Fibroblast of skin of abdomen (primary cell): ENCODE results near the gene PSD2.

Experiments used
- DNase-seq: peaks from one replicate; pipeline ENCODE4 v3.0.0-alpha.2; 2013

PSD2 gene

GRCh38 chr5:139856714-139857113 lies 61.1 kb downstream of the PSD2 start:
- DNase-seq: no peak

- no peak for DNase-seq
Observed at GRCh38 chr5:139859013-139859412, 63.4 kb downstream of the PSD2 start.

GRCh38 chr5:139861021-139861888 lies 65.6 kb downstream of the PSD2 start:
- DNase-seq: no peak

- no peak for DNase-seq
Observed at GRCh38 chr5:139861889-139862207, 66.2 kb downstream of the PSD2 start.

DNA sequence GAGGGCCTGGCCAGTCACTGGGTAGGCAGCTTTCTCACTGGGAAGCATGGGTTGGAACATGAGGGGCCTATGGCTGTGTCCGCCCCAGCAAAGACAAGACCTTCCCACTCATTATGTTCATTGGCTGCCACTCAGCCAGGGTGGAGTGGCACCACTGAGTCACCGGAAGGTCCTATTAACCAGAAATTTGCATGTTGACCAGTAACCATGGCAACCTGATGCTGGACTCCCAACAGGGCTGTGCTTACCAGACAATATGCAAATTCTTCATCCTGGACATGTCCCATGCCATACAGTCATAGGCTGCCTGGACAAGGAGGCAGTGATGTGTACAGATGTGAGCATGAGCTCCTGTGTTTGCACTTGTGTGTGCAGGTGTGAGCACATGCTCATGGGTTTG lies 66.7 kb downstream of the PSD2 start:
- DNase-seq: no peak

DNA sequence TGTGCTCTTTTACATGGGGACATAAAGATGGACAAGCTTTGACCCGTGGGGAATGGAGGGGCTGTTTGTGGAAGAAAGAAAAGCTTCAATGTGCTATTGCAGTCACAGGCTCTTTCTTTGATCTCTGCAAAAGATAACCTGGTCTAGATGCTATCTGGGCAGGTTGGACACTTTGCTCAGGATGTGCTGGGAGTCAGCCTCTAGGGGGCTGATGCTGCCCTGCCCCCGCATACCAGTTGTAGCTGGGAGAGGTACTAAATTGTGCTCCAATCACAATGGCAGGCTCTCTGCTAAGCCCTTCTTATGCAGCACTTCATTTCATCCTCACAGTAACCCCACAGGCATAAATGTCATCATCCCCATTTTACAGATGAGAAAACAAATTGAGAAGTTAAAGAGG lies 67.2 kb downstream of the PSD2 start:
- DNase-seq: no peak

DNA sequence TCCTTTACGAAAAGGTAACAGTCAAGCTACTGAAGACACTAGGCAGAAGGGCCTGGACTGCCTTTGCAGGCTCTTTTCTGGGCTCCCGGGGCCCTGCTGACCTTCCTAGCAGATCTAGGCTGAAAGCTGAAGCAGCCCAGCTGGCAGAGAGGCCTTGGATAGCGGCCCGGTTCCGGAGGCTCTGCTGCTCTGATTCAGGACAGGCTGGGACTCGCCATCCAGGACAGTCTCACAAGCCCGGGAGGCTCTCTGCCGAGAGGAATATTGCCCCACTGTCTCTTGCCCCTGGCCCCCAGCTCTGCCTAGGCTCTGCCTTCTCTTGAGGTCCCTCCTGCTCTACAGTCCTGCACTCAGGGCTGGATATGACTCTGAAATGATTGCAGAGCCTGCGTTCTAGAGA lies 67.8 kb downstream of the PSD2 start:
- DNase-seq: no peak

DNA sequence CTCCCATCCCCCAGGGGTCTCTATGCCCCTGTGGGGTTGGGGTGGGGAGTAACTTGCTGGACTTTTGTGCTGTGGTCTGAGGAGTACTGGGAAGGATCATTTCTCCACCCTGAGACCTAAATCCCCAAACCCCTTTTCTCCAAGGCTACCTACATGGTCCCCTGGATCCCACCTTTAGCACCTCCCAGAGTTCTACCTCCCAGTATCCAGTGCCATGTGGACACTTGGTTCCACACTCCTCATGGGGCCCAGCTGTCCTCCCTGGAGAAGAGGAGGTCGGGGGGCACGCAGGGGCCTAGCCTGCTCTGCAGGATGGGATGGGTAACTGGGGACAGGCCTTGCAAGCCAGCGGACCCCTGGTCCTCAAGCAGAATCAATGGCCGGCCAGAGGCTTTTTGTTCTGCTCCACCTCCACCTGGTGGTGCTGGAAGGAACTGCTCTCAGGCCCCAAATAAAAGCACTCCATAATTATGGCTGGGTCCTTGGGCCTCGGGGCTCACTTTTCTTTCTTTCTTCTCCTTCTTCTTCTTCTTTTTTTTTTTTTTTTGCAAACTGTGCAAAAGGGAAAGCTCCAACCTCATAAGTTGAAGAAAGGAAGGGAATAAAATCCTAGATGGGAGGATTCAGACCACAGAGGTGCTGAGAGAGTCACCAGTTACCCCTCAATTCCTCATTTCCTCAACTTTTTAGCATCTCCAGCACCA lies 68.4 kb downstream of the PSD2 start:
- peak; percentile 51 for DNase-seq

DNA sequence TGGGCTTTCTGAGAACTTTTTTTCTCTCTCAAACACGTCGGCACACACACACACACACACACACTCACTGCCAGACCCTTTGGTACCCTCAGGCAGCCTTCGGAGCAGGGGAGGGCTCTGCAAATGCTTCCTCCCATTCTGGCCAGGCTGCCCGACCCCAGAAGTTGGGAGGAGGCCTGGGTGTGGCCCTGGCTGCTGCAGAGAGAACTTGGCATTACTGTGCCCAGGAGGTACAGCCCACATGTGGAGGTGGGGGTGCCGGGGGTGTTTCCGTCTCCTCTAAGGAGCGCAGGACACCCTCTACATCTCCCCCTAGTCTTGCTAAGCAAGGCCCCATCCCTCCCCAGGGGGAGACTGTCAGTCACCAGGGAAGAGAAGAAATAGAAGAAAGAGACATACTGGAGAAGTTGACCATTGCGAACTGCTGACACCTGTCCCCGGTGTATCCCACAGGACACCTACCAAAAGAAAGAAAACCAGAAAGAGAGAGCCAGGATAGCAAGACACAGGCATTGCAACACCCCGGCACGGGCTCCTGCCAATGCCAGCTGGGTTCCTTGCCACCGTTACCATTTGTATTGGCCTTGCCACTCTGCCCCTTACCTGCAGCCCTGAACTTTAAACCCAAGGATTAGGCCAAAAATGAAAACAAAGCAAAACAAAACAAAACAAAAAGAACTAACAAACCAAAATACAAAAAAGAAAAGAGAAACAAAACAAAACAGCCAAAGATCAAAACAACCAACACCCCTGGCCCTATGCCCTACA lies 69.3 kb downstream of the PSD2 start:
- DNase-seq: no peak

DNA sequence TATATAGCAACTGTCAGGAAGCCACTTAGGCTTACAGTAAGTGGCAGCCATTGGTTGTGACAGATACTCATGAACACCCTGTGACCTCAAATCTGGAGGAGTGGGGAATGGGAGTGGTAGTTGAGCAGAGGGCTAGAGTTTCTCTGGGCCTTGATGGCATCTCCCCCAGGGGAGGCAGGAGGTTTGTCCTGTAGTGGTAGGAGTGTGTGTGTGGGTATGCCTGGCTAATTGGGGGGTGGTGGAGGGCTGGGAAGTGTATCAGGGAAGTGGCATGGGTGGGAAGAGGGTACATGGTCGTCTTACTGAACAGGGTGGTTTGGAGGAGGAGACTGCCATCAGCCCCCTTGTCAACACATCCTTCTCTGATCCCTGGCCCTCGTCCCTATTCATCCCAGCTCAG lies 71.5 kb downstream of the PSD2 start:
- no peak for DNase-seq

DNA sequence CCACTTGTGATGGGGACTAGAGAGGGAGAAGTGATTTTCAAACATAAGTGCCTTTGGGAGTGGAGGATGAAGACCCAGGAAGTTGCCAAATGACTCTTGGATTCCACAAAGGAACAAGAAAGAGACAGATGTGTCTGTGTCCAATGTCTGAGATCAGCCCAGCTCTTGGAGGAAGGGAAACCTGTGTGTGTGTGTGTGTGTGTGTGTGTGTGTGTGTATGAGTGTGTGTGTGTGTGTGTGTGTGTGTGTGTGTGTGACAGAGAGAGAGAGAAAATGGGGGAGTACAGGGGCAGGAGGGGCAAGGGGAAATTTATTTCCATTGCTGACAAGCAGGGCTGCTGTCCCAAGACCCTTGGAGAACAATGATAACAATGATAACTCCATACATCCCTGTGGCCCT lies 72.0 kb downstream of the PSD2 start:
- no peak for DNase-seq

DNA sequence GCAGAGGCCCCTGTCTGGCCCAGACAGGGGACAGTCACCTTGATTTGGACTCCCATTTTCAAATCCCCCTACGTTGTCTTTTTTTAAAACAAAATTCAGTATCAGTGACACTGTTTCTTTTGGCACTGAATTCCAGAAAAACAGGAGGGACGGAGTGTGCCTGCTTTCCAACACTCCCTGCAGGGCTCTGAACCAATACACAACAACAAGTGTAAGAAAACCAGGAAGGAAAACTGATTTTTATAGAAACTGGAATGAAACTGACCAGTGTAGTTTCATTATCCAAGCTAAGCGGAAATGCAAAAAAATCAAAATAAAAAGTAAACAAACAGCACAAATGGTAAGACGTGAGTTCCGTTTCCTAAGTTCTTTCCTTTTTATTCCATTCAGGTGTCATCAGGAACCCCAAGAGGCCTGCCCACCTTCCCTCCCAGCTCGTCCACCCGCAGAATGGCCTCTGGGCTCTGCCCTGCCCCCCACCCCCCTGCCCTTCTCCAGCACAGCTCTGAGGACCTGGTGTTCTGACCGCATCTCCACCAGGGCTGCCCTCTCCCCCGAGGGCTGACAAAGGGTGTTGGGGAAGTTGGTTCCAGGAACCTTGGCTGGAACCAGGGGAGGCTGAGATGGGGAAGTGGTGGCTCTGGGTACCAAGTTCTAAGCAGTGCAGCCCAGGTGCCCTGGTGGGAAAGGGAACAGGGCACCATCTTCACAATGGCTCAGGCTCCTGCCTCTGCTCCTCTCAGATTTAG lies 73.6 kb downstream of the PSD2 start:
- no peak for DNase-seq

DNA sequence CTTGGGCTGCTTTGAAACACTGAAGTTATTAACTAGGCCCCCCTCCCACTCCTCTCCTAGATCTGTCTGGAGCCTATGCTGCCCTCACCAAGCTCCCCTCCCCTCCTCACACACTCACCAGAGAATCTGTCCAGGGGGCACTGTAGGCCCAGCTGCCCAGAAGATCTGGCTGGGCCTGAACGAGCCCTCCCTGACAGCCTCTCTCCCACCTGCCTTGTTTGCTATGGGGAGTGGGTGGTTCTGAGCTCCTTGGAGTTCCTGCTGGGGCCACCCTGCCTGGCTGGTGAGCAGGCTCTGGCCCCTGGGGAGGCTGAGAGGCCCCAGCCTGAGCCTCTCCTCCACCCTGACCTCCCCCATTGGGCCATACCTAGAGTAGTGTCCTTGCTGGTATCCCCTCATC lies 75.1 kb downstream of the PSD2 start:
- no peak for DNase-seq

DNA sequence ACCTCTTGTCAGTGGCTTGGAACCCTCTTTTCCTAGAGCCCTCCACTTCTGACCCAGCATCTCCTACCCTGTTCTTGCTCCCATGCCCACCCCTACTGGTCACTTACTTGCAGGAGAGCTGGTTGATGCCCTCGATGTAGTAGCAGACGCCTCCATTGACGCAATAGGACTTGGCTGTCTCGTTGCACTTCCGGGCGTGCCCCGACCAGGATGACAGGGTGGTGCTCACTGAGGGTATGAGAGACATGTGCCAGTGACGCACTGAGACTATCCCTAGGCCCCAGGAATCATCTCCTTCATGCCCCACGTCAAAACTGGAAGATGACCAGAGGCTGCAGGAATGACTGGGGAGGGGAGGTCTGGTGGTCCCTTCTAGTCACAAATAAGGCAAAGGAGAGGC lies 76.0 kb downstream of the PSD2 start:
- no peak for DNase-seq

DNA sequence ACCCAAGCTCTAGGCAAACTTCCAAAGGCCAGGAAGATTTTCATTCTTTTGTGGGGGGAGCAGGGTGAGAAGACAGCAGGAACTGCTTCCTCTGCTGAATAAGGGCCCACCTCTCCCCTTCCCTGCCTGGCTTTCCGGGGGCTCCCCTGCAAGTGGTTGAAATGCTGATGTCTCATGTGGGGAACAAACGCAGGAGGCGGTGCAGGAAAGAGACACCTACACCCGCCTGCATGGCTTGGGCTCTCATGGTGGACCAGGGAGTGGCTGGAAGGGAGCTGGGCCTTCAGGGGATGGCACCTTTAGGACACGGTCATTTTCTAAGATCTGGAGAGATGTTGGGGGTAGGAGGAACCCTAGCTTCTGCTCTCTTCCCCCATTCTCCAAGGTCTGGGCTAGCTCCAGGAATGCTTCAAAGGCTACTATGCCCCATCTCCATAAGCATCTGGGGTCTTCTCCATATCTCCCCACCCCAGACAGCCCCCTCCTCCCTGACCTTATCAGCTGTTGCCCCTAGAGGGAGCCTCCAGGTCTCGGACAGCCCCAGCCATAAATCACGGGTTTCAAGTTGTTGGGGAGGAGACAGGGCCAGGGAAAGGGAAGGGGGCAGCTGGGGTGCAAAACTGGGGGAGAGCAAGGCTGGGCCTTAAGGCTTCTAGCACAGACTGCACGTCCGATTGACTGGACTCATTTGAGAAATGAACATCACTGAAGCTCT lies 76.6 kb downstream of the PSD2 start:
- DNase-seq: no peak

DNA sequence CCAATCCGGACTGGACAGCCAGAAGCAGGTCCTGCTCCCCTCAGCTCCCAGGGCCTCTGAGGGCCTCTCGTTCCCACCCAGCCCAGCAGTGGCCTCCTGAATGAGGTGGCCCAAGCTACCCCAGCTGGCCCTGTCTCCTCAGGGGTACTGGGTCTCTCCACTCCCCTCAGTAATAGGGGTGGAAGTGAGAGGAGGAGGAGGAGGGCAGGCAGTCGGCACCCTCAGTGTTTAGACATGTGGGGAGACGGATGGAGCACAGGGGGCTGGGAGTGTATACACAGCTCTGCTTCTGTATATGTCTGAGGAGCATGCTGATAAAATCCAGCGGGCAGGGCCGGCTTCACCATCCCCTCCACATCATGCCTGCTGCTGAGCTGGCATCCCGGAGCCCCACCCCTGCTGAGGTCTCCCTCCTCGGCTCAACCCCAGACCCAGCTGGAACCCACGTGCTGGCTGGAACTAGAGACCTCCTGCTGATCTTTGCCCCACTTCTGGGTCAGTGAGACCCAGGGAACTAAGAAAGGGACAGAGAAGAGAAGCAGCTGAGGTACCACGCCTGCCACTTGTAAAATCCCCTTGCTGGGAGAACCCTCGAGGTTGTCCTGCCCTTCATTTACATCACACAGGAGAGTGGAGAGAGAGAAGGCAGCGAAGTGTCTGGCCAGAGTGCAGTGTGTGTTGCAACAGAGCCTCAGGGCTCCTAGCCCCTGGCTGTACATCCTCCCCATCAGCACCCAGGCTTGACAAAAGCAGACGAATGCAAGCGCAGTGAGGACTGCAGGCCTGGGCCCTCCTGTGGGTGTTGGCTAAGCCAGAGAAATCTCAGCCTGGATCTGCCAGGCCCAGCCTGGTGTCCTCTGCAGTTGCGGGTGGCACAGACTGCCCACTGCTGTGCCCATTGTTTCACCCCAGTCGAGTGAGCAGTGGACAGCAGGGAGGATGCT lies 77.5 kb downstream of the PSD2 start:
- no peak for DNase-seq

- no peak for DNase-seq
Observed at GRCh38 chr5:139875957-139876356, 80.3 kb downstream of the PSD2 start.

- no peak for DNase-seq
Observed at GRCh38 chr5:139877129-139877597, 81.6 kb downstream of the PSD2 start.

GRCh38 chr5:139878093-139878492 lies 82.5 kb downstream of the PSD2 start:
- no peak for DNase-seq

DNA sequence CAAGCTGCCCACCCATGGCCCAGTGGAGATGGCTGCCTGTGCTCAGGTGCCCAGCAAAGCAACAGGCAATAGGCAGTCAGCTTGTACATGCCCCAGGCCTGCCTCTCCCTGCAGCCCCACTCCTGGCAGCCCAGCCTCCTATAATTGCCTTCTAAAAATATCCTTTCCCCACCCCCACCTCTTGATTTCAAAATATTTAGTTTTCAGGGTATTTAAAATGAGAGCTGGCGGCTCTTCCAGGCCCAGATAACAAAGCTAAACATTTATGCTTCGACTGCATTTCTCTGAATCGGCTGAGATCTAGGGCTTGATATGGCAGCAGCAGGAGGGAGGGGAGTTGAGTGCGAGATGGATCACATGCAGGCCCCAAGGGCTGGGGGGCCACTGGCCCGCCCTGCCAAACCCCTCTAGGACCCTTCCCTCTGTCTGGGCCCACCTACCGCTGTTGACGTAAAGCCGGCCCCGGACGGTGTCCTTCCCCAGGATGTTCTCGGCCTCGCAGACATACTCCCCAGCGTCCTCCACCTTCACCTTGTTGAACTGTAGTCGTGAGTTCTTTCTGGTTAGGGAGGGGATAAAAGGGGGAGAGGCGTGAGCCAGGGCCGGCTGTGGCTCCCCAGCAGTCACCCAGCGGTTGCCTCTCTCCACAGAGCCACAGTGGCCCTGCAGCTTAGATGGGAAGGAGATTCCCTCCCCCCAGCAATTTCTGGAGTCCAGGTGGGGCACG lies 85.0 kb downstream of the PSD2 start:
- no peak for DNase-seq
